ENCODE measurements around the gene UGT2B15.
"Not testable (repeated sequence)": the region's sequence is repeated elsewhere in the genome, so short reads cannot be mapped to it uniquely, and the experiment has no call there.

Gene UGT2B15

GRCh38 chr4:68670479-68670939, at the start of gene UGT2B15:
Gene UGT2B15 (minus strand): TSS chr4:68670652. CDS start chr4:68670618, 34 bp downstream.
- not testable (repeated sequence) for DNase-seq (ENCODE audit: low read depth)

- DNase-seq (ENCODE audit: low read depth) = no peak
Measured at GRCh38 chr4:68719075-68719473, 48.6 kb upstream of the UGT2B15 start.

GRCh38 chr4:68718447-68719074, 48.1 kb upstream of the UGT2B15 start:
- DNase-seq (ENCODE audit: low read depth) = no peak

- DNase-seq (ENCODE audit: low read depth) = no peak
Measured at GRCh38 chr4:68717999-68718398, 47.5 kb upstream of the UGT2B15 start.

DNA sequence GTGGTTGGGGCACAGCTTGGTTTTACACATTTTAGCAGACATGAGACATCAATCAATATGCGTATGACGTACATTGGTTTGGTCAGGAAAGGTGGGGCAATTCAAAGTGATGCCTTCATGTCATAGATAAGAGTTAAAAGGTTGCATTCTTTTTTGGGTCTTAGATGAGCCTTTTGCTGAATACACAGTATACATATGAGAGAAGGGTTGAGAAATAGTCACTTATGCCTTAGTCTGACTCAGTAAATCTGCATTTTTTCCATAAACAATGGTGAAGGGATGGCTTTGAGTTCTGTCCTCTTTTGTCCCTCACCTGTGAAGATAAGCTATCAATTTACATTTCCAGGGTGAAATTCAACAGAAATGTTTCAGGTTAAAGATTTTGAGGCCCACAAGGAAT, 43.9 kb upstream of the UGT2B15 start:
- DNase-seq (ENCODE audit: low read depth) = no peak

GRCh38 chr4:68712207-68712606, 41.8 kb upstream of the UGT2B15 start:
- no peak for DNase-seq (ENCODE audit: low read depth)

GRCh38 chr4:68708566-68708965, 38.1 kb upstream of the UGT2B15 start:
- DNase-seq (ENCODE audit: low read depth) = no peak

- DNase-seq (ENCODE audit: low read depth) = not testable (repeated sequence)
Measured at GRCh38 chr4:68703168-68703567, 32.7 kb upstream of the UGT2B15 start.

DNA sequence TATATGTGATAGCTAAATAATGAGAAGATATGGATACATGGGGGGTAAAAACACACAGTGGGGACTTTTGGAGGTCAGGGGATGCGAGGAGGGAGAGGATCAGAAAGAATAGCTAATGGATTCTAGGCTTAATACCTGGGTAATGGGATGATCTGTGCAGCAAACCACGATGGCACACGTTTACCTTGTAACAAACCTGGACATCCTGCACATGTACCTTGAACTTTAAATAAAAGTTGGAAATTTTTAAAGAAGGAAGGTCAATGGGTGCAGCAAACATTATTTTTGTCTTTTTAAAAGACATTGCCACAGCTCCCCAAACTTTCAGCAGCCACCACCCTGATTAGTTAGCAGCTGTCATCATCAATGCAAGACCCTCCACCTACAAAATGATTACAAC, 29.7 kb upstream of the UGT2B15 start:
- no peak for DNase-seq (ENCODE audit: low read depth)

- DNase-seq (ENCODE audit: low read depth) = no peak
Measured at GRCh38 chr4:68693325-68694075, 23.0 kb upstream of the UGT2B15 start.

- no peak for DNase-seq (ENCODE audit: low read depth)
Measured at GRCh38 chr4:68691186-68691585, 20.7 kb upstream of the UGT2B15 start.

DNA sequence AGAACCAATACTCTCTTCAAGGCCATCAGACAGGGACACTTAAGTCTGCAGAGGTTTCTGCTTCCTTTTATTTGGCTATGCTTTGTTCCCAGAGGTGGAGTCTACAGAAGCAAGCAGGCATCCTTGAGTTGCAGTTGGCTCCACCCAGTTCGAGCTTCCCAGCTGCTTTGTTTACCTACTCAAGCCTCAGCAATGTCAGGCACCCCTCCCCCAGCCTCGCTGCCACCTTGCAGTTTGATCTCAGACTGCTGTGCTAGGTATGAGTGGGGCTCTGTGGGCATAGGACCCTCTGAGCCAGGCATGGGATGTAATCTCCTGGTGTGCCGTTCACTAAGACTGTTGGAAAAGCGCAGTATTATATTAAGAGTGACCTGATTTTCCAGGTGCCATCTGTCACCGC, 12.6 kb upstream of the UGT2B15 start:
- DNase-seq (ENCODE audit: low read depth) = no peak

GRCh38 chr4:68681298-68681697, 10.8 kb upstream of the UGT2B15 start:
- not testable (repeated sequence) for DNase-seq (ENCODE audit: low read depth)

- DNase-seq (ENCODE audit: low read depth) = no peak
Measured at GRCh38 chr4:68673143-68673542, 2.7 kb upstream of the UGT2B15 start.

- DNase-seq (ENCODE audit: low read depth) = not testable (repeated sequence)
Measured at GRCh38 chr4:68671217-68671616, 765 bp upstream of the UGT2B15 start.

- DNase-seq (ENCODE audit: low read depth) = not testable (repeated sequence)
Measured at GRCh38 chr4:68668537-68669163, 1.8 kb downstream of the UGT2B15 start.

- DNase-seq (ENCODE audit: low read depth) = not testable (repeated sequence)
Measured at GRCh38 chr4:68667551-68667950, 2.9 kb downstream of the UGT2B15 start.

DNA sequence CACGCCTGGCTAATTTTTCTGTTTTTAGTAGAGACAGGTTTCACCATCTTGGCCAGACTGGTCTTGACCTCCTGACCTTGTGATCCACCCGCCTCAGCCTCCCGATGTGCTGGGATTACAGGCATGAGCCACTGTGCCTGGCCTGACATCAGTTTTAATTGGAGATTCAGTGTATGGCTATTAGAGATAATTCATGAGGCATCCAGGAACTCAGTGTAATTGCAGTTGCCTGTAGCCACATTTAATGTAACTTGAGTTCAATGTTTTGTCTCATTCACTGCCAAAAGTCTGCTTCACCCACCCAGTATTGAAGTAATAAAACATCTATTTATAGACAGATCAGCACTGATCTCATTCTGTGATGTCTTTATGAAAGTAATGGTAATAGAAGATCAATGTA, 5.7 kb downstream of the UGT2B15 start:
- DNase-seq (ENCODE audit: low read depth) = not testable (repeated sequence)

- not testable (repeated sequence) for DNase-seq (ENCODE audit: low read depth)
Measured at GRCh38 chr4:68662836-68663574, 7.4 kb downstream of the UGT2B15 start.

- no peak for DNase-seq (ENCODE audit: low read depth)
Measured at GRCh38 chr4:68658672-68659071, 11.8 kb downstream of the UGT2B15 start.

DNA sequence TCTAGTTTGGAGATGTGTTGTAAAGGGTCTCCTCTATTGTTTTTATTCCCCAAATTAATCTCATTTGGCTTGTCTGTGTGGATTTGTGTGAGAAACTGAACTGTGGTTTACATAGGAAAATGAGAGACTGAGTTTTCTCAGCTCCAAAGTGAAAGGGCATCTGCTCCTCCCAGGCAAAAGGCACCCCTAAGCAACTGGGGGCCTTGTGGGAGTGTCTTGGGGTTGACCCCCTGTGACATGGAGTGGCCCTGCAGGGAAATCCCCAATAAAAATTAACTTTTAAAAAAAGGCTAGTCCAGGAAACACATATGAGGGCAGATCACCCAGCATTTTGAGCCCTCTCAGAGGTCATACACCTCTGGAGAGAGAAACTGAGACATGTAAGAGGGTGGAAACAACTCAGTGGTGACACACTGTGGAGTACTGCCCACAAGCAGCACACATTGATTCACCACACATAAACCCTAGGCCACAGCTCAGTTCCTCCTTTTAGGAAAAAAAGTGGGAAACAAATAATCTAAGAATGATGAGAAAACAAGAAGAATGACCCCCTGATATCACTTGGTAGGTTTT, 13.3 kb downstream of the UGT2B15 start:
- DNase-seq (ENCODE audit: low read depth) = not testable (repeated sequence)

GRCh38 chr4:68656445-68656973, 13.9 kb downstream of the UGT2B15 start:
- DNase-seq (ENCODE audit: low read depth) = not testable (repeated sequence)
